Measurements from ENCODE around the gene MLLT10. TPM values are rescaled to one million over a fixed set of nuclear protein-coding genes. Genes with fewer than 3 reads are reported as not detected.

Gene MLLT10
- total and polyA plus RNA-seq, 2 of the 8 experiments (the other 6 are each of a cell fraction or from before 2014, with no cell fraction given) = 53.1 to 62.1 TPM

- Histone ChIP-seq H3K27ac (ENCODE audit: low read depth, low read length) (no peak overlapping the region), H4K5ac (ENCODE audit: insufficient read length, low read depth, low read length) (peak overlapping the region; percentile 35), H2AFZ (ENCODE audit: low read length) (no peak overlapping the region), H3K56ac (replicated peaks; ENCODE audit: insufficient read length, low read depth, low read length) (no peak overlapping the region), H3K18ac (ENCODE audit: extremely low read depth, low read length) (no peak overlapping the region), H4K8ac (ENCODE audit: extremely low read depth, insufficient read depth, low read length) (no peak overlapping the region), H3K4me1 (replicated peaks in 1 of 4; ENCODE audit: control insufficient read depth in 3 of 4, insufficient read depth in 4 of 4, low read length in 3 of 4) (peaks cover 0 to 14% (median 6%) of the 10 kb centered on the region in 4 experiments; a peak in 5 of 7 replicates), H3K4me2 (ENCODE audit: insufficient read depth in 1 of 2, low read depth in 2 of 2, low read length in 2 of 2) (no peak overlapping the region), H3K4me3 (ENCODE audit: extremely low read depth in 1 of 4, insufficient read depth in 2 of 4, low read depth in 3 of 4, low read length in 4 of 4) (no peak overlapping the region), H3K79me2 (ENCODE audit: control insufficient read depth in 1 of 2, insufficient read depth in 2 of 2, low read length in 2 of 2) (peaks cover 4 to 55% of the 10 kb centered on the region in 2 experiments; a peak in 3 of 4 replicates), H3K9ac (replicated peaks in 1 of 4; ENCODE audit: extremely low read depth in 1 of 4, low read depth in 3 of 4, low read length in 3 of 4) (no peak overlapping the region), H3K23me2 (ENCODE audit: low read depth, low read length) (peaks cover 6% of the 10 kb centered on the region; the same call in 1 of the 2 replicates), H3K23ac (ENCODE audit: insufficient read length) (no peak overlapping the region), H2BK5ac (ENCODE audit: low read depth, low read length) (no peak overlapping the region), H3K36me3 (ENCODE audit: control insufficient read depth in 2 of 4, insufficient read depth in 4 of 4, low read length in 3 of 4) (peaks cover 0 to under 1% (median 0%) of the 10 kb centered on the region in 4 experiments; a peak in 1 of 8 replicates), H4K91ac (replicated peaks; ENCODE audit: insufficient read length, low read length) (no peak overlapping the region), H2AK5ac (ENCODE audit: low read depth, low read length) (no peak overlapping the region), H2BK15ac (ENCODE audit: low read length) (no peak overlapping the region), H3K27me3 (replicated peaks in 1 of 4; ENCODE audit: control insufficient read depth in 3 of 4, extremely low read depth in 1 of 4, insufficient read depth in 3 of 4, low read length in 3 of 4) (no peaks in the 10 kb centered on the region), H3K9me3 (ENCODE audit: insufficient read depth in 2 of 2, low read depth in 1 of 2, low read length in 1 of 2) (no peaks in the 10 kb centered on the region), H4K20me1 (replicated peaks in 1 of 2; ENCODE audit: control insufficient read depth in 1 of 2, insufficient read depth in 2 of 2, low read length in 2 of 2) (no peaks in the 10 kb centered on the region), H2BK120ac (replicated peaks; ENCODE audit: low read depth, low read length) (no peak overlapping the region), H2BK20ac (ENCODE audit: low read length) (no peak overlapping the region), H3K14ac (ENCODE audit: insufficient read length) (no peak overlapping the region), H2BK12ac (ENCODE audit: low read depth, low read length) (no peak overlapping the region), H3K79me1 (ENCODE audit: low read depth, low read length) (no peaks in the 10 kb centered on the region), H3K4ac (replicated peaks; ENCODE audit: insufficient read length, low read depth, low read length) (no peak overlapping the region)
- WGBS, 2 experiments (ENCODE audit: extremely low coverage in 1 of 2, insufficient coverage in 1 of 2, insufficient read length in 1 of 2, insufficient replicate concordance in 2 of 2, low coverage in 1 of 2, low lambda C conversion rate in 2 of 2, missing lambda C conversion rate in 1 of 2) = 82% methylated on average over 1 of the region's 1 CpG; no CpG with 5 or more reads in 1 of the 2 experiments
- DNase-seq (ENCODE audit: low read depth in 1 of 2, low spot score in 2 of 2) (no peak), FAIRE-seq (no peak)
- ChIA-PET CTCF (ENCODE audit: partially characterized antibody) (no interaction called here), POLR2A (ENCODE audit: partially characterized antibody) (interaction anchor here (0.6 to 0.7 kb wide), 2 partner anchors 23 to 252 kb away, joined by 3 read pairs; no protein-coding TSS in a partner anchor)
- TF ChIP-seq CBX5 (IDR thresholded peaks at IDR 0.05; ENCODE audit: low read depth, low read length) (no peak), SUZ12 (IDR thresholded peaks at IDR 0.05; ENCODE audit: low read length) (no peak), RAD21 (IDR thresholded peaks at IDR 0.05 in 1 of 2, conservative IDR thresholded peaks at IDR 0.05 in 1 of 2; ENCODE audit: low read depth in 2 of 2, low read length in 2 of 2) (no peak), BCL11A (IDR thresholded peaks at IDR 0.05; ENCODE audit: low read depth in 2 of 2, low read length in 2 of 2) (no peak), ATF3 (IDR thresholded peaks at IDR 0.05; ENCODE audit: insufficient read depth, low read depth, low read length) (no peak), POLR2AphosphoS5 (IDR thresholded peaks at IDR 0.05; ENCODE audit: low read depth, low read length) (no peak), ATF2 (IDR thresholded peaks at IDR 0.05; ENCODE audit: low read length) (no peak), SP2 (IDR thresholded peaks at IDR 0.05; ENCODE audit: low read length) (no peak), SAP30 (IDR thresholded peaks at IDR 0.05; ENCODE audit: insufficient read depth, insufficient replicate concordance, low read length) (no peak), FOSL1 (IDR thresholded peaks at IDR 0.05; ENCODE audit: insufficient read depth, low read depth, low read length) (no peak), TAF1 (IDR thresholded peaks at IDR 0.05; ENCODE audit: low read depth, low read length) (no peak), SP4 (IDR thresholded peaks at IDR 0.05; ENCODE audit: low read length) (no peak)
Measured at GRCh38 chr10:21531164-21531563, 2.9 kb upstream of the MLLT10 start.
